HL-60 (cell line): ENCODE results near the gene PTBP3.

Source experiments
- DNase-seq, 2 experiments: peaks; one replicate each; pipeline ENCODE4 v3.0.0-alpha.2; 2010 to 2020; ENCODE audit warnings: low read depth in 1 of 2, low spot score in 1 of 2
- H3K27ac ChIP-seq: fragments of 250-450 bp; sonication (Bioruptor Pico); replicated peaks from 2 replicates; pipeline ENCODE4 v1.5.1; 2020; ENCODE audit warnings: mild to moderate bottlenecking, moderate library complexity
- H3K27me3 ChIP-seq: fragments of 250-450 bp; sonication (Bioruptor Pico); 2 replicates; pipeline ENCODE4 v1.5.1; 2021; ENCODE audit warnings: mild to moderate bottlenecking, moderate library complexity; ENCODE audit not compliant: insufficient read depth, poor library complexity, severe bottlenecking
- H3K4me3 ChIP-seq: replicated peaks from 2 replicates; pipeline ENCODE4 v1.5.1; 2011; ENCODE audit warnings: mild to moderate bottlenecking, control low read depth, low read length; ENCODE audit not compliant: insufficient read depth
- CTCF ChIP-seq: IDR thresholded peaks from one replicate; pipeline ENCODE4 v1.5.1; 2011; ENCODE audit warnings: low read length, control low read depth, inconsistent platforms; ENCODE audit not compliant: insufficient read depth
- GABPA ChIP-seq: IDR thresholded peaks from 2 replicates; pipeline ENCODE4 v1.6.1; 2012; ENCODE audit warnings: low read depth
- POLR2AphosphoS5 ChIP-seq: IDR thresholded peaks from 2 replicates; pipeline ENCODE4 v1.6.1; 2012; ENCODE audit warnings: low read depth
- SPI1 ChIP-seq: IDR thresholded peaks from 2 replicates; pipeline ENCODE4 v1.6.1; 2012; ENCODE audit warnings: low read depth, mild to moderate bottlenecking, borderline replicate concordance
- TF ChIP-seq, protein P1 (sequence below): IDR thresholded peaks from 2 replicates; pipeline ENCODE4 v1.6.1; 2012; ENCODE audit warnings: low read depth; ENCODE audit not compliant: insufficient replicate concordance

Gene PTBP3

DNA sequence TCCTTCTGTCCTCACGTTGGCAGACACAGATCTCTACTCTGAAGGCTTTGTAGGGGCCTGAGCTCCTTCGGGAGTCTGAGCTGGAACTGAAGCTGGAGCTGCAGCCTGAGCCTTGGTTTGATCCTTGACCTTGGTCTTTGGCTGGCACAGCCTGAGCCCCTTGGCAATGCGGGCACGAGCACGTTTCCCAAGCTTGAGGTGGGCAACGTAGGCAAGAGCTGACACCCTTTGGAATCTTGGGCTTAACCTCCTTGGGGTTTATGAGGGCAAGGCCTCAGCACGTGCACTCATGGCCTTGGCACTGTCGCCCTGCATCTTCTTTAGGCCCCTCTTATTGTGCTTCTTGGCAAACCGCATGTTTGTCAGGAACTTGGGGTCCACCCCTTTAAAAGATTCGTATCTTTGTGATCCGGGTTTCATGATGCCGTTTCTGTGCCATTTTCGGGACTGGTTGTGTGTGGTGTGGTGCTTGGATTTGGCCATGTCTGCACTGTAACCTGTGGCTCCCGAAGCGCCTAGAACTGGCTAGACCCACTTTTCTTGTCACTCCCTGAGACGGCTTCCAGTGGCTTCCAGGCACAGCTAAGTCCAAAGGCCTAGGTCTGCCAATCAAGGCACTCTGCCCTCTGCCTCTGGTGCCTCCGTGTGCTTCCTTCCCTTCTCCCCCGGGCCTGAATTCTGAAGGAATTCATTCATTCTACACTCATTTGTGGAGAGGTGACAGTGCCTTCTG, 159.8 kb downstream of the PTBP3 start:
- Histone ChIP-seq H3K27me3 (no peaks in the 10 kb centered on the region), H3K4me3 (no peak overlapping the region), H3K27ac (peak overlapping the region; percentile 73)
- no peak for DNase-seq
- TF ChIP-seq CTCF (no peak), POLR2AphosphoS5 (no peak), SPI1 (no peak), GABPA (no peak)
- TF ChIP-seq, protein P1, sequence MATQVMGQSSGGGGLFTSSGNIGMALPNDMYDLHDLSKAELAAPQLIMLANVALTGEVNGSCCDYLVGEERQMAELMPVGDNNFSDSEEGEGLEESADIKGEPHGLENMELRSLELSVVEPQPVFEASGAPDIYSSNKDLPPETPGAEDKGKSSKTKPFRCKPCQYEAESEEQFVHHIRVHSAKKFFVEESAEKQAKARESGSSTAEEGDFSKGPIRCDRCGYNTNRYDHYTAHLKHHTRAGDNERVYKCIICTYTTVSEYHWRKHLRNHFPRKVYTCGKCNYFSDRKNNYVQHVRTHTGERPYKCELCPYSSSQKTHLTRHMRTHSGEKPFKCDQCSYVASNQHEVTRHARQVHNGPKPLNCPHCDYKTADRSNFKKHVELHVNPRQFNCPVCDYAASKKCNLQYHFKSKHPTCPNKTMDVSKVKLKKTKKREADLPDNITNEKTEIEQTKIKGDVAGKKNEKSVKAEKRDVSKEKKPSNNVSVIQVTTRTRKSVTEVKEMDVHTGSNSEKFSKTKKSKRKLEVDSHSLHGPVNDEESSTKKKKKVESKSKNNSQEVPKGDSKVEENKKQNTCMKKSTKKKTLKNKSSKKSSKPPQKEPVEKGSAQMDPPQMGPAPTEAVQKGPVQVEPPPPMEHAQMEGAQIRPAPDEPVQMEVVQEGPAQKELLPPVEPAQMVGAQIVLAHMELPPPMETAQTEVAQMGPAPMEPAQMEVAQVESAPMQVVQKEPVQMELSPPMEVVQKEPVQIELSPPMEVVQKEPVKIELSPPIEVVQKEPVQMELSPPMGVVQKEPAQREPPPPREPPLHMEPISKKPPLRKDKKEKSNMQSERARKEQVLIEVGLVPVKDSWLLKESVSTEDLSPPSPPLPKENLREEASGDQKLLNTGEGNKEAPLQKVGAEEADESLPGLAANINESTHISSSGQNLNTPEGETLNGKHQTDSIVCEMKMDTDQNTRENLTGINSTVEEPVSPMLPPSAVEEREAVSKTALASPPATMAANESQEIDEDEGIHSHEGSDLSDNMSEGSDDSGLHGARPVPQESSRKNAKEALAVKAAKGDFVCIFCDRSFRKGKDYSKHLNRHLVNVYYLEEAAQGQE: no peak

GRCh38 chr9:112170968-112171367, 162.5 kb downstream of the PTBP3 start:
- DNase-seq: no peak
- no peaks in the 10 kb centered on the region for H3K27me3 ChIP-seq
- H3K4me3 ChIP-seq: no peak overlapping the region
- no peak for TF ChIP-seq SPI1
- no peak overlapping the region for H3K27ac ChIP-seq

DNA sequence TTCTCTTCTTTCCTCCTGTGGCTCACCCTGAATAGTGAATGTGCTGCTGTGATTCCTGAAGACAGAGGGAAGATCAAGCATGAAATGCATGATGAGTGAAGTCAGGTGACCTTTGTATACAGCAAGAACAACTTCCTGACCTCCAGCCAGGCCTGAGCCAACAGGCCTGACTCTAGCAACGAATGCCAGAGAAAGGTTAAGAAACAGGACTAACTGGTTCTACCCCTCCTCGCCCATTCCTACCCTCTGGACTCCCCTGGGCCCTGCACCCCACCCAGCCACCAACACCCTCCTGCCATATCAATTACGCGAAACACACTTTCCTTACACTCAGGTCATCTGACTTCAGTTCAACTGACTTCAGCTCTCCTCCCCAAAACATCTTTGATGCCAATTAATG, 163.2 kb downstream of the PTBP3 start:
- Histone ChIP-seq H3K27ac (no peak overlapping the region), H3K4me3 (no peak overlapping the region), H3K27me3 (no peaks in the 10 kb centered on the region)
- no peak for DNase-seq
- TF ChIP-seq SPI1 (no peak), POLR2AphosphoS5 (no peak), CTCF (no peak), GABPA (no peak)
- TF ChIP-seq, protein P1: no peak

GRCh38 chr9:112169368-112169767, 164.1 kb downstream of the PTBP3 start:
- no peak overlapping the region for H3K4me3 ChIP-seq
- TF ChIP-seq SPI1: no peak
- TF ChIP-seq, protein P1: no peak
- no peak for TF ChIP-seq GABPA
- H3K27me3 ChIP-seq: no peaks in the 10 kb centered on the region
- no peak for DNase-seq
- no peak overlapping the region for H3K27ac ChIP-seq
